ENCODE measurements around the gene AOPEP. TPM values are rescaled to one million over a fixed set of nuclear protein-coding genes. Genes with fewer than 3 reads are reported as not detected.
A peak's percentile ranks its signal among the peaks of the same experiment; 100 is the strongest.

The AOPEP gene
- total RNA-seq, 1 donor from 2014 or later: 75.3 TPM

DNA sequence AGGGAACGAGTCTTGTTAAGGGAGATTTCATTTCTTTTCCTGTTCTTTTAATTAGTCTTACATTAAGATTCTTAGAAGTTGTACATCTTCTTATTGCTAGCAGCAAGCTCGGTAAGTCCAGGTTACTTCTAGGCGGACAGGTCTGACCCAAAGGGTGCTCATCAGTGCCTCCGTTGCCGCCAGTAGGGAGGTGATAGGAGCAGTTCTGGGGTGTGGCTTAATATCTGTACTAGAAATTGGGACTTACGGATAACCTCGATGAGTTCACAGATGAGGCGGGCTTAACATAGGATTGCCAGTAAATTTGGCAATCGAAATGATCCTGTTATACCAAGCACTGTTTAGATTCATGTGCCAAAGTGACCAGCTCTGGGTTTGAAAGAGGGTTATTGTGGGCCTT, 312.2 kb downstream of the AOPEP start:
- Histone ChIP-seq H3K27ac (ENCODE audit: low read depth, low read length) (no peak overlapping the region), H4K20me1 (ENCODE audit: insufficient read depth, low read length) (peaks cover 88% of the 10 kb centered on the region), H2AFZ (ENCODE audit: low read depth, low read length) (no peak overlapping the region), H3K27me3 (ENCODE audit: insufficient read depth, low read length) (no peaks in the 10 kb centered on the region), H3K4me2 (ENCODE audit: low read length) (no peak overlapping the region), H3K79me2 (ENCODE audit: insufficient read depth, low read length) (peaks cover 93% of the 10 kb centered on the region), H3K9me3 (ENCODE audit: insufficient read depth, low read depth, low read length) (no peaks in the 10 kb centered on the region), H3K9ac (ENCODE audit: low read length) (no peak overlapping the region), H3K4me3 (ENCODE audit: insufficient read depth, low read depth, low read length) (no peak overlapping the region), H3K4me1 (ENCODE audit: insufficient read depth, low read length) (peaks cover 10% of the 10 kb centered on the region), H3K36me3 (ENCODE audit: insufficient read depth, low read length) (peaks cover 18% of the 10 kb centered on the region)
- Mint-ChIP-seq H3K4me3 (ENCODE audit: unreplicated experiment) (no peak overlapping the region), H3K36me3 (ENCODE audit: low read depth, unreplicated experiment) (peaks cover 13% of the 10 kb centered on the region), H3K27ac (ENCODE audit: unreplicated experiment) (peak overlapping the region; percentile 83), H3K9me3 (ENCODE audit: unreplicated experiment) (no peaks in the 10 kb centered on the region), H3K4me1 (ENCODE audit: low read depth, unreplicated experiment) (peaks cover 33% of the 10 kb centered on the region), H3K27me3 (ENCODE audit: low read depth, unreplicated experiment) (no peaks in the 10 kb centered on the region)
- FAIRE-seq: no peak
- no peak for TF ChIP-seq EZH2 (IDR thresholded peaks at IDR 0.05; ENCODE audit: insufficient read depth, low read length)
- TF ChIP-seq, protein P1, sequence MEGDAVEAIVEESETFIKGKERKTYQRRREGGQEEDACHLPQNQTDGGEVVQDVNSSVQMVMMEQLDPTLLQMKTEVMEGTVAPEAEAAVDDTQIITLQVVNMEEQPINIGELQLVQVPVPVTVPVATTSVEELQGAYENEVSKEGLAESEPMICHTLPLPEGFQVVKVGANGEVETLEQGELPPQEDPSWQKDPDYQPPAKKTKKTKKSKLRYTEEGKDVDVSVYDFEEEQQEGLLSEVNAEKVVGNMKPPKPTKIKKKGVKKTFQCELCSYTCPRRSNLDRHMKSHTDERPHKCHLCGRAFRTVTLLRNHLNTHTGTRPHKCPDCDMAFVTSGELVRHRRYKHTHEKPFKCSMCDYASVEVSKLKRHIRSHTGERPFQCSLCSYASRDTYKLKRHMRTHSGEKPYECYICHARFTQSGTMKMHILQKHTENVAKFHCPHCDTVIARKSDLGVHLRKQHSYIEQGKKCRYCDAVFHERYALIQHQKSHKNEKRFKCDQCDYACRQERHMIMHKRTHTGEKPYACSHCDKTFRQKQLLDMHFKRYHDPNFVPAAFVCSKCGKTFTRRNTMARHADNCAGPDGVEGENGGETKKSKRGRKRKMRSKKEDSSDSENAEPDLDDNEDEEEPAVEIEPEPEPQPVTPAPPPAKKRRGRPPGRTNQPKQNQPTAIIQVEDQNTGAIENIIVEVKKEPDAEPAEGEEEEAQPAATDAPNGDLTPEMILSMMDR (IDR thresholded peaks at IDR 0.05; ENCODE audit: insufficient read depth, low read depth, low read length): no peak
- no peak for DNase-seq (ENCODE audit: low read depth)

DNA sequence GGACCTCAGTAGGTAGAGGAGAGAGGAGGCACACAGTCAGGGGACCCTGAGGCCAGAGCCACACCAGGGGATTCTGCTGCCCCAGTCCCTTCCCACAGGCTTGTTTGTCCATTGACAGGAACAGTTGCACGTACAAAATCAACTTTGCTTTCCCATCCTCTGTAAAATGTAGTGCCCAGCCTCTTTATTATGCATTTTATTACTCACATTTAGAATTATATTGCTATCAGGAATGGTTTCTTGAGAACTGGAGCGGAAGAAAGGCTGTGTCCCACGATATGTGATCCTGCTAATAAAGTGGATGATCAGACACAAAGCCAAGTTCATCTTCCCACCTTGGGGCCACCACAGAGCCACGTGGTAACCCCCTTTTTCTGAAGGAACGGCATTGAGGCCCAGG, 313.6 kb downstream of the AOPEP start:
- TF ChIP-seq, protein P1 (IDR thresholded peaks at IDR 0.05; ENCODE audit: insufficient read depth, low read depth, low read length): no peak
- no peak for TF ChIP-seq EZH2 (IDR thresholded peaks at IDR 0.05; ENCODE audit: insufficient read depth, low read length)

DNA sequence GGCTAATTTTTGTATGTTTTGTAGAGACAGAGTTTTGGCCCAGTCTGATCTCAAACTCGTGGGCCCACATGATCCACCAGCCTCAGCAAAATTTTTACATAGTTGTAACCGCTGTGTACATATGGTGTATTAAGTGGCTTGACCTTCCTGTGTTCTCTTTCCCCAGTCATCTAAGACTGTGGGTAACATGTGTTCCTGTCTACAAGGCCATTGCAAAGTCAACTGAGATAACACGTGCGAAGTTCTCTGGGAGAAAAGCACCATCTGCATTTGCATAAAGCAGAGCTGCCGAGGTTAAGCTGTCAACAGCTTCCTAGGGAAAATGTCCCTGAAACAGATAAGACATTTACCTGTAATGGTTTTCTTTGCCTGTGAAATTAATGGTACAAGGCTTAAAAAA, 317.3 kb downstream of the AOPEP start:
- Histone ChIP-seq H3K4me1 (ENCODE audit: insufficient read depth, low read length) (peaks cover 7% of the 10 kb centered on the region), H3K36me3 (ENCODE audit: insufficient read depth, low read length) (peaks cover 19% of the 10 kb centered on the region), H3K9ac (ENCODE audit: low read length) (no peak overlapping the region), H4K20me1 (ENCODE audit: insufficient read depth, low read length) (peaks cover 92% of the 10 kb centered on the region), H3K9me3 (ENCODE audit: insufficient read depth, low read depth, low read length) (no peaks in the 10 kb centered on the region), H3K4me2 (ENCODE audit: low read length) (no peak overlapping the region), H2AFZ (ENCODE audit: low read depth, low read length) (no peak overlapping the region), H3K79me2 (ENCODE audit: insufficient read depth, low read length) (peaks cover 95% of the 10 kb centered on the region), H3K27me3 (ENCODE audit: insufficient read depth, low read length) (no peaks in the 10 kb centered on the region), H3K4me3 (ENCODE audit: insufficient read depth, low read depth, low read length) (no peak overlapping the region), H3K27ac (ENCODE audit: low read depth, low read length) (no peak overlapping the region)
- no peaks in the 10 kb centered on the region for H3K9me3 Mint-ChIP-seq (ENCODE audit: unreplicated experiment)
- FAIRE-seq: no peak
- peaks cover 19% of the 10 kb centered on the region for H3K4me1 Mint-ChIP-seq (ENCODE audit: low read depth, unreplicated experiment)
- no peak overlapping the region for H3K27ac Mint-ChIP-seq (ENCODE audit: unreplicated experiment)
- H3K36me3 Mint-ChIP-seq (ENCODE audit: low read depth, unreplicated experiment): peaks cover 22% of the 10 kb centered on the region
- H3K27me3 Mint-ChIP-seq (ENCODE audit: low read depth, unreplicated experiment): no peaks in the 10 kb centered on the region
- H3K4me3 Mint-ChIP-seq (ENCODE audit: unreplicated experiment): no peak overlapping the region
- DNase-seq (ENCODE audit: low read depth): no peak
- TF ChIP-seq, protein P1 (IDR thresholded peaks at IDR 0.05; ENCODE audit: insufficient read depth, low read depth, low read length): no peak

More for the DNA sequence above, 313.6 kb downstream of the AOPEP start:
- peaks cover 30% of the 10 kb centered on the region for H3K36me3 ChIP-seq (ENCODE audit: insufficient read depth, low read length)
- DNase-seq (ENCODE audit: low read depth) (no peak), FAIRE-seq (no peak)
- no peak overlapping the region for H3K27ac Mint-ChIP-seq (ENCODE audit: unreplicated experiment)
- no peaks in the 10 kb centered on the region for H3K9me3 ChIP-seq (ENCODE audit: insufficient read depth, low read depth, low read length)
- no peak overlapping the region for H3K4me3 Mint-ChIP-seq (ENCODE audit: unreplicated experiment)
- H2AFZ ChIP-seq (ENCODE audit: low read depth, low read length): no peak overlapping the region
- H3K4me1 ChIP-seq (ENCODE audit: insufficient read depth, low read length): peaks cover 10% of the 10 kb centered on the region
- no peak overlapping the region for H3K4me2 ChIP-seq (ENCODE audit: low read length)
- no peak overlapping the region for H3K27ac ChIP-seq (ENCODE audit: low read depth, low read length)
- H4K20me1 ChIP-seq (ENCODE audit: insufficient read depth, low read length): peaks cover 90% of the 10 kb centered on the region
- H3K4me3 ChIP-seq (ENCODE audit: insufficient read depth, low read depth, low read length): no peak overlapping the region
- H3K27me3 Mint-ChIP-seq (ENCODE audit: low read depth, unreplicated experiment): no peaks in the 10 kb centered on the region
- H3K9me3 Mint-ChIP-seq (ENCODE audit: unreplicated experiment): no peaks in the 10 kb centered on the region
- H3K27me3 ChIP-seq (ENCODE audit: insufficient read depth, low read length): no peaks in the 10 kb centered on the region
- peaks cover 34% of the 10 kb centered on the region for H3K4me1 Mint-ChIP-seq (ENCODE audit: low read depth, unreplicated experiment)
- no peak overlapping the region for H3K9ac ChIP-seq (ENCODE audit: low read length)
- peaks cover 22% of the 10 kb centered on the region for H3K36me3 Mint-ChIP-seq (ENCODE audit: low read depth, unreplicated experiment)
- H3K79me2 ChIP-seq (ENCODE audit: insufficient read depth, low read length): peaks cover 94% of the 10 kb centered on the region

All from astrocyte (in vitro differentiated cells and primary cell).